ENCODE results near the gene EPHA8. TPM values are rescaled to one million over a fixed set of nuclear protein-coding genes. Genes with fewer than 3 reads are reported as not detected.

The EPHA8 gene
- total RNA-seq, 1 experiment from 2014 or later: not detected

GRCh38 chr1:22619252-22619651 lies 56.0 kb downstream of the EPHA8 start:
- Histone ChIP-seq H3K4me2 (no peak overlapping the region), H4K20me1 (ENCODE audit: insufficient read depth) (no peaks in the 10 kb centered on the region), H3F3A (ENCODE audit: insufficient read depth, low read depth) (no peaks in the 10 kb centered on the region), H3K4me3 (no peak overlapping the region), H3K4me1 (replicated peaks; ENCODE audit: insufficient read depth) (no peaks in the 10 kb centered on the region), H3K9me2 (ENCODE audit: insufficient read depth) (no peaks in the 10 kb centered on the region), H3K27ac (no peak overlapping the region), H2AFZ (no peak overlapping the region), H3K79me2 (ENCODE audit: low read depth) (no peaks in the 10 kb centered on the region), H3K27me3 (ENCODE audit: insufficient read depth, low read depth) (peaks cover 84% of the 10 kb centered on the region), H3K36me3 (ENCODE audit: low read depth) (no peaks in the 10 kb centered on the region), H3K9me3 (ENCODE audit: insufficient read depth, low read depth) (no peaks in the 10 kb centered on the region)
- POLR2A ChIA-PET (ENCODE audit: unreplicated experiment): no interaction called here
- intact Hi-C loops (cut with micrococcal nuclease; ENCODE audit: unreplicated experiment): no loop called here
- BruUV-seq (replicated peaks): no TSS peak
- CTCF ChIA-PET: no interaction called here
- no peak for TF ChIP-seq EZH2 (IDR thresholded peaks at IDR 0.05; ENCODE audit: low read depth)
- TF ChIP-seq, protein P1, sequence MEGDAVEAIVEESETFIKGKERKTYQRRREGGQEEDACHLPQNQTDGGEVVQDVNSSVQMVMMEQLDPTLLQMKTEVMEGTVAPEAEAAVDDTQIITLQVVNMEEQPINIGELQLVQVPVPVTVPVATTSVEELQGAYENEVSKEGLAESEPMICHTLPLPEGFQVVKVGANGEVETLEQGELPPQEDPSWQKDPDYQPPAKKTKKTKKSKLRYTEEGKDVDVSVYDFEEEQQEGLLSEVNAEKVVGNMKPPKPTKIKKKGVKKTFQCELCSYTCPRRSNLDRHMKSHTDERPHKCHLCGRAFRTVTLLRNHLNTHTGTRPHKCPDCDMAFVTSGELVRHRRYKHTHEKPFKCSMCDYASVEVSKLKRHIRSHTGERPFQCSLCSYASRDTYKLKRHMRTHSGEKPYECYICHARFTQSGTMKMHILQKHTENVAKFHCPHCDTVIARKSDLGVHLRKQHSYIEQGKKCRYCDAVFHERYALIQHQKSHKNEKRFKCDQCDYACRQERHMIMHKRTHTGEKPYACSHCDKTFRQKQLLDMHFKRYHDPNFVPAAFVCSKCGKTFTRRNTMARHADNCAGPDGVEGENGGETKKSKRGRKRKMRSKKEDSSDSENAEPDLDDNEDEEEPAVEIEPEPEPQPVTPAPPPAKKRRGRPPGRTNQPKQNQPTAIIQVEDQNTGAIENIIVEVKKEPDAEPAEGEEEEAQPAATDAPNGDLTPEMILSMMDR (conservative IDR thresholded peaks at IDR 0.05): no peak
- DNase-seq: no peak

DNA sequence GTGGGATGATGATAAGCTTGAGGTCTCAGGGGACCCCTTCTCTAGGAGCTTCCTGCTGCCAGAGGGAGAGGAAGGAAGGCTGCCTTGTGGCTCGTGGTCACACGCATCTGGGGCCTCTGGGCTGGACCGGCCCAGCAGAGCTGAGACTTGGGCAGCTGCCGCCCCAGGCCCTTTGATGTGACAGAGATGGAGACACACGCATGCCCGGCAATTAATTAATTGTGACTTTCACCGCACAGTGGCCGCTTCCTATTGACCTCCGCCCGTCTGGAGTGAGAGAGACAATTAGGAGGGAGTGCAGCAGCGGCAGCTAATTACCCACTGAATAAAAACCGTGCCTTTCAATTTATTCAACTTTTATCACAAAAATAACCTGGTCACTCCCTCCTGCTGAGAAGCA lies 56.5 kb downstream of the EPHA8 start:
- CTCF ChIA-PET: no interaction called here
- no peak overlapping the region for H3K27ac ChIP-seq
- H3K4me3 ChIP-seq: no peak overlapping the region
- DNase-seq: no peak
- no peaks in the 10 kb centered on the region for H3K36me3 ChIP-seq (ENCODE audit: low read depth)
- TF ChIP-seq, protein P1 (conservative IDR thresholded peaks at IDR 0.05): no peak
- no peak for TF ChIP-seq EZH2 (IDR thresholded peaks at IDR 0.05; ENCODE audit: low read depth)
- H2AFZ ChIP-seq: no peak overlapping the region
- POLR2A ChIA-PET (ENCODE audit: unreplicated experiment): no interaction called here
- peaks cover 83% of the 10 kb centered on the region for H3K27me3 ChIP-seq (ENCODE audit: insufficient read depth, low read depth)
- H3K9me3 ChIP-seq (ENCODE audit: insufficient read depth, low read depth): no peaks in the 10 kb centered on the region
- H3K4me2 ChIP-seq: no peak overlapping the region
- intact Hi-C loops (cut with micrococcal nuclease; ENCODE audit: unreplicated experiment): no loop called here
- BruUV-seq (replicated peaks): no TSS peak
- no peaks in the 10 kb centered on the region for H4K20me1 ChIP-seq (ENCODE audit: insufficient read depth)
- no peaks in the 10 kb centered on the region for H3F3A ChIP-seq (ENCODE audit: insufficient read depth, low read depth)
- H3K9me2 ChIP-seq (ENCODE audit: insufficient read depth): no peaks in the 10 kb centered on the region
- no peaks in the 10 kb centered on the region for H3K79me2 ChIP-seq (ENCODE audit: low read depth)
- no peaks in the 10 kb centered on the region for H3K4me1 ChIP-seq (replicated peaks; ENCODE audit: insufficient read depth)

DNA sequence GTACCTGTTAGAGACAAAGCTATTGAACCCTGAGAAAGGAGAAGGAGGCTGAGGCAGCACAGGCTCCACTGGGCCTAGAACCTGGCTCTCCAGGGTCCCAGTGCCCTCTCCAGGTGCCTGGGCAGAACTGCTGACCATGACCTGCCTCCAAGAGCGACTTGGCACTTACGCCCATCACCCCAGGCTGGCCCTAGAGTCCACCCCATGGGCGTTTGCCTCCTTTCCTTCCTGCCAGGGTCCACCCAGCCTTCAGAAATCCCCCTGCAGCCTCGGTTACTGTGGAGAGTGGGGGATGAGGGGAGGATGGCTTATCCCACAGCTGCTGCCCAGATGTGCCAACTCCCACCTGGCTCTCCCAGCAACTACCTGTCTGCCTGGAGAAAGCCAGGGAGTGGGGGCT lies 58.5 kb downstream of the EPHA8 start:
- H3K4me2 ChIP-seq: no peak overlapping the region
- no peaks in the 10 kb centered on the region for H4K20me1 ChIP-seq (ENCODE audit: insufficient read depth)
- H3K4me1 ChIP-seq (replicated peaks; ENCODE audit: insufficient read depth): no peaks in the 10 kb centered on the region
- no peaks in the 10 kb centered on the region for H3F3A ChIP-seq (ENCODE audit: insufficient read depth, low read depth)
- no peak overlapping the region for H2AFZ ChIP-seq
- H3K36me3 ChIP-seq (ENCODE audit: low read depth): no peaks in the 10 kb centered on the region
- DNase-seq: no peak
- H3K9me3 ChIP-seq (ENCODE audit: insufficient read depth, low read depth): no peaks in the 10 kb centered on the region
- POLR2A ChIA-PET (ENCODE audit: unreplicated experiment): no interaction called here
- H3K27ac ChIP-seq: no peak overlapping the region
- H3K79me2 ChIP-seq (ENCODE audit: low read depth): no peaks in the 10 kb centered on the region
- intact Hi-C loops (cut with micrococcal nuclease; ENCODE audit: unreplicated experiment): no loop called here
- peaks cover 84% of the 10 kb centered on the region for H3K27me3 ChIP-seq (ENCODE audit: insufficient read depth, low read depth)
- no peak for TF ChIP-seq EZH2 (IDR thresholded peaks at IDR 0.05; ENCODE audit: low read depth)
- TF ChIP-seq, protein P1 (conservative IDR thresholded peaks at IDR 0.05): no peak
- no TSS peak for BruUV-seq (replicated peaks)
- CTCF ChIA-PET: no interaction called here
- H3K9me2 ChIP-seq (ENCODE audit: insufficient read depth): no peaks in the 10 kb centered on the region
- no peak overlapping the region for H3K4me3 ChIP-seq
